RWPE1 (cell line): ENCODE results near the gene MEIS2.

Experiments used
- CTCF ChIA-PET: fragments of 350-600 bp; sonication (Branson Sonifier 250); formaldehyde crosslinking; extraction: SDS; loops from one replicate; lab custom pipeline; 2021; lab: Yijun Ruan, JAX
- POLR2A ChIA-PET: fragments of 400-600 bp; formaldehyde crosslinking; extraction: SDS; loops from one replicate; lab custom pipeline; 2020; ENCODE audit warnings: antibody characterized with exemption; ENCODE audit not compliant: low non-redundant PET; lab: Yijun Ruan, JAX
- DNase-seq: peaks from one replicate; pipeline ENCODE4 v3.0.0; 2012; ENCODE audit warnings: low spot score
- H3K27ac ChIP-seq: fragments of 450-650 bp; 2 replicates; pipeline ENCODE4 v1.5.1; 2017
- CTCF ChIP-seq: fragments of 450-650 bp; conservative IDR thresholded peaks from 2 replicates; pipeline ENCODE4 v1.5.1; 2017; ENCODE audit warnings: low read depth, mild to moderate bottlenecking

Gene MEIS2

GRCh38 chr15:36978625-36979024, 121.7 kb downstream of the MEIS2 start:
- POLR2A ChIA-PET = no interaction called here
- H3K27ac ChIP-seq = no peak overlapping the region
- DNase-seq = no peak
- no peak for TF ChIP-seq CTCF
- CTCF ChIA-PET = no interaction called here

GRCh38 chr15:36978126-36978525, 122.2 kb downstream of the MEIS2 start:
- TF ChIP-seq CTCF = no peak
- DNase-seq = no peak
- ChIA-PET CTCF (no interaction called here), POLR2A (no interaction called here)
- H3K27ac ChIP-seq = no peak overlapping the region

GRCh38 chr15:36977659-36978058, 122.7 kb downstream of the MEIS2 start:
- DNase-seq = no peak
- TF ChIP-seq CTCF = no peak
- POLR2A ChIA-PET = no interaction called here

GRCh38 chr15:36972704-36973103, 127.6 kb downstream of the MEIS2 start:
- ChIA-PET CTCF (no interaction called here), POLR2A (no interaction called here)
- H3K27ac ChIP-seq = no peak overlapping the region
- TF ChIP-seq CTCF = no peak
- no peak for DNase-seq

More at GRCh38 chr15:36977659-36978058, 122.7 kb downstream of the MEIS2 start:
- H3K27ac ChIP-seq = no peak overlapping the region
- CTCF ChIA-PET = no interaction called here

- ChIA-PET POLR2A (no interaction called here), CTCF (no interaction called here)
- DNase-seq = no peak
- H3K27ac ChIP-seq = no peak overlapping the region
- no peak for TF ChIP-seq CTCF
Observed at GRCh38 chr15:36970522-36970921, 129.8 kb downstream of the MEIS2 start.

- no peak overlapping the region for H3K27ac ChIP-seq
- DNase-seq = no peak
- POLR2A ChIA-PET = no interaction called here
- no peak for TF ChIP-seq CTCF
- CTCF ChIA-PET = interaction anchor here (0.7 kb wide), 1 partner anchor 698 kb away, joined by 3 read pairs; no protein-coding TSS in a partner anchor
Observed at GRCh38 chr15:36967929-36968328, 132.4 kb downstream of the MEIS2 start.

GRCh38 chr15:36966708-36967107, 133.6 kb downstream of the MEIS2 start:
- POLR2A ChIA-PET = no interaction called here

More at GRCh38 chr15:36966708-36967107, 133.6 kb downstream of the MEIS2 start:
- no peak for TF ChIP-seq CTCF
- no peak overlapping the region for H3K27ac ChIP-seq
- no peak for DNase-seq
- CTCF ChIA-PET = no interaction called here
